H9 (cell line): ENCODE results near the gene ACBD6. TPM values are rescaled to one million over a fixed set of nuclear protein-coding genes. Genes with fewer than 3 reads are reported as not detected.

Experiments used
- DNase-seq: peaks from one replicate; pipeline ENCODE4 v3.0.0-alpha.2; 2017
- H2AFZ ChIP-seq: one replicate; pipeline ENCODE4 v1.6.1; 2013; ENCODE audit warnings: mild to moderate bottlenecking, low read length, control low read depth, moderate library complexity
- H2AK5ac ChIP-seq: 2 replicates; pipeline ENCODE4 v1.6.1; 2013; ENCODE audit warnings: low read length, control low read depth, mixed read lengths; ENCODE audit not compliant: insufficient read length
- H2BK120ac ChIP-seq: one replicate; pipeline ENCODE4 v1.6.1; 2013; ENCODE audit warnings: low read depth, mild to moderate bottlenecking, low read length, control low read depth, inconsistent platforms; ENCODE audit not compliant: poor library complexity, severe bottlenecking
- H2BK12ac ChIP-seq: 2 replicates; pipeline ENCODE4 v1.6.1; 2013; ENCODE audit warnings: low read length, control low read depth, mixed read lengths, low read depth; ENCODE audit not compliant: insufficient read length
- H2BK15ac ChIP-seq: 2 replicates; pipeline ENCODE4 v1.6.1; 2013; ENCODE audit warnings: low read depth, low read length, control low read depth
- H2BK20ac ChIP-seq: one replicate; pipeline ENCODE4 v1.6.1; 2013; ENCODE audit warnings: low read depth, mild to moderate bottlenecking, low read length, control low read depth, inconsistent platforms; ENCODE audit not compliant: poor library complexity, severe bottlenecking
- H2BK5ac ChIP-seq: 2 replicates; pipeline ENCODE4 v1.6.1; 2013; ENCODE audit warnings: low read length, control low read depth, mixed read lengths; ENCODE audit not compliant: insufficient read length
- H3K14ac ChIP-seq: 2 replicates; pipeline ENCODE4 v1.6.1; 2013; ENCODE audit warnings: low read length, control low read depth; ENCODE audit not compliant: insufficient read depth
- H3K18ac ChIP-seq: 2 replicates; pipeline ENCODE4 v1.6.1; 2013; ENCODE audit warnings: low read depth, mild to moderate bottlenecking, mixed read lengths, low read length, control low read depth; ENCODE audit not compliant: insufficient read length
- H3K23ac ChIP-seq: 2 replicates; pipeline ENCODE4 v1.6.1; 2013; ENCODE audit warnings: low read length, control low read depth, mixed read lengths, low read depth; ENCODE audit not compliant: insufficient read length
- H3K23me2 ChIP-seq: 2 replicates; pipeline ENCODE4 v1.6.1; 2013; ENCODE audit warnings: low read depth, mild to moderate bottlenecking, mixed read lengths, low read length, control low read depth; ENCODE audit not compliant: insufficient read length, poor library complexity, severe bottlenecking
- H3K27ac ChIP-seq: 2 replicates; pipeline ENCODE4 v1.5.1; 2013; ENCODE audit warnings: low read length, control low read depth, mixed read lengths, low read depth; ENCODE audit not compliant: insufficient read length
- H3K27me3 ChIP-seq: 2 replicates; pipeline ENCODE4 v1.6.1; 2013; ENCODE audit warnings: low read length, control low read depth, inconsistent platforms; ENCODE audit not compliant: insufficient read depth
- H3K4ac ChIP-seq: 2 replicates; pipeline ENCODE4 v1.6.1; 2013; ENCODE audit warnings: low read depth, mild to moderate bottlenecking, control low read depth, inconsistent platforms, low read length, moderate library complexity
- H3K4me1 ChIP-seq: 2 replicates; pipeline ENCODE4 v1.6.1; 2013; ENCODE audit warnings: low read length, control low read depth, inconsistent platforms; ENCODE audit not compliant: insufficient read depth
- H3K4me2 ChIP-seq: 2 replicates; pipeline ENCODE4 v1.6.1; 2013; ENCODE audit warnings: low read length, control low read depth, mixed read lengths; ENCODE audit not compliant: insufficient read length, insufficient read depth
- H3K56ac ChIP-seq: 2 replicates; pipeline ENCODE4 v1.6.1; 2013; ENCODE audit warnings: low read depth, mild to moderate bottlenecking, mixed read lengths, low read length, control low read depth; ENCODE audit not compliant: insufficient read length
- H3K79me1 ChIP-seq: 2 replicates; pipeline ENCODE4 v1.6.1; 2013; ENCODE audit warnings: low read depth, mild to moderate bottlenecking, moderate library complexity, low read length, control low read depth, inconsistent platforms; ENCODE audit not compliant: insufficient read depth, poor library complexity, severe bottlenecking
- H3K79me2 ChIP-seq: 2 replicates; pipeline ENCODE4 v1.6.1; 2013; ENCODE audit warnings: low read length, control low read depth, inconsistent platforms; ENCODE audit not compliant: insufficient read depth
- H3K9ac ChIP-seq: 2 replicates; pipeline ENCODE4 v1.6.1; 2013; ENCODE audit warnings: low read length, control low read depth, mixed read lengths; ENCODE audit not compliant: insufficient read length; ENCODE audit errors: extremely low read depth
- H3K9me3 ChIP-seq: one replicate; pipeline ENCODE4 v1.6.1; 2013; ENCODE audit warnings: low read depth, low read length, inconsistent platforms; ENCODE audit not compliant: control insufficient read depth
- H3T11ph ChIP-seq: one replicate; pipeline ENCODE4 v1.6.1; 2013; ENCODE audit warnings: mild to moderate bottlenecking, low read length, control low read depth, inconsistent platforms
- H4K20me1 ChIP-seq: one replicate; pipeline ENCODE4 v1.6.1; 2013; ENCODE audit not compliant: control insufficient read depth, insufficient read length, insufficient read depth
- H4K5ac ChIP-seq: 2 replicates; pipeline ENCODE4 v1.6.1; 2013; ENCODE audit warnings: low read depth, mild to moderate bottlenecking, mixed read lengths, low read length, control low read depth; ENCODE audit not compliant: insufficient read length
- H4K8ac ChIP-seq: replicated peaks from 2 replicates; pipeline ENCODE4 v1.6.1; 2013; ENCODE audit warnings: low read length, control low read depth, mixed read lengths, low read depth; ENCODE audit not compliant: insufficient read length
- H4K91ac ChIP-seq: 2 replicates; pipeline ENCODE4 v1.6.1; 2013; ENCODE audit warnings: low read depth, mild to moderate bottlenecking, moderate library complexity, mixed read lengths, low read length, control low read depth; ENCODE audit not compliant: insufficient read length
- H3K27ac Mint-ChIP-seq, 3 experiments: 2 replicates in 2 of 3; 3 replicates in 1 of 3; pipeline ENCODE4 v1.8.0; 2020 to 2021; ENCODE audit warnings: mixed read lengths in 3 of 3, mild to moderate bottlenecking in 1 of 3, moderate library complexity in 1 of 3
- H3K27me3 Mint-ChIP-seq: 2 replicates; pipeline ENCODE4 v1.8.0; 2021; ENCODE audit warnings: low read depth, mild to moderate bottlenecking, moderate library complexity, mixed read lengths
- H3K36me3 Mint-ChIP-seq, 3 experiments: 2 replicates in 2 of 3; 3 replicates in 1 of 3; pipeline ENCODE4 v1.8.0; 2020 to 2021; ENCODE audit warnings: low read depth in 3 of 3, mixed read lengths in 3 of 3; ENCODE audit not compliant: insufficient read depth in 1 of 3
- H3K4me1 Mint-ChIP-seq, 2 experiments: 2 replicates each; pipeline ENCODE4 v1.8.0; 2020; ENCODE audit warnings: mixed read lengths in 2 of 2
- H3K4me3 Mint-ChIP-seq, 2 experiments: 2 replicates in 1 of 2; 3 replicates in 1 of 2; pipeline ENCODE4 v1.8.0; 2020 to 2021; ENCODE audit warnings: mild to moderate bottlenecking in 2 of 2, mixed read lengths in 2 of 2, moderate library complexity in 1 of 2
- H3K9me3 Mint-ChIP-seq, 2 experiments: 2 replicates in 1 of 2; 3 replicates in 1 of 2; pipeline ENCODE4 v1.8.0; 2020; ENCODE audit warnings: mild to moderate bottlenecking in 2 of 2, mixed read lengths in 2 of 2, moderate library complexity in 1 of 2
- CTCF ChIP-seq: fragments of 200-600 bp; sonication (generic); conservative IDR thresholded peaks from 3 replicates; pipeline ENCODE4 v1.8.0; 2021; ENCODE audit warnings: antibody characterized with exemption, mild to moderate bottlenecking
- WGBS: extraction: QIAGEN DNeasy Blood & Tissue Kit; methylation state at CpG from one replicate; pipeline ENCODE4 v1.1.7; 2013; ENCODE audit warnings: missing lambda C conversion rate, low lambda C conversion rate, mixed read lengths; ENCODE audit not compliant: insufficient read length; ENCODE audit errors: extremely low coverage; 5-methylcytosine and 5-hydroxymethylcytosine counted together
- total RNA-seq: library from RNA; stranded (reverse); gene quantifications from 2 replicates; pipeline ENCODE4 v1.2.1, GENCODE V29; 2021

Gene ACBD6
- total RNA-seq, 1 experiment from 2014 or later = 51.4 TPM

DNA sequence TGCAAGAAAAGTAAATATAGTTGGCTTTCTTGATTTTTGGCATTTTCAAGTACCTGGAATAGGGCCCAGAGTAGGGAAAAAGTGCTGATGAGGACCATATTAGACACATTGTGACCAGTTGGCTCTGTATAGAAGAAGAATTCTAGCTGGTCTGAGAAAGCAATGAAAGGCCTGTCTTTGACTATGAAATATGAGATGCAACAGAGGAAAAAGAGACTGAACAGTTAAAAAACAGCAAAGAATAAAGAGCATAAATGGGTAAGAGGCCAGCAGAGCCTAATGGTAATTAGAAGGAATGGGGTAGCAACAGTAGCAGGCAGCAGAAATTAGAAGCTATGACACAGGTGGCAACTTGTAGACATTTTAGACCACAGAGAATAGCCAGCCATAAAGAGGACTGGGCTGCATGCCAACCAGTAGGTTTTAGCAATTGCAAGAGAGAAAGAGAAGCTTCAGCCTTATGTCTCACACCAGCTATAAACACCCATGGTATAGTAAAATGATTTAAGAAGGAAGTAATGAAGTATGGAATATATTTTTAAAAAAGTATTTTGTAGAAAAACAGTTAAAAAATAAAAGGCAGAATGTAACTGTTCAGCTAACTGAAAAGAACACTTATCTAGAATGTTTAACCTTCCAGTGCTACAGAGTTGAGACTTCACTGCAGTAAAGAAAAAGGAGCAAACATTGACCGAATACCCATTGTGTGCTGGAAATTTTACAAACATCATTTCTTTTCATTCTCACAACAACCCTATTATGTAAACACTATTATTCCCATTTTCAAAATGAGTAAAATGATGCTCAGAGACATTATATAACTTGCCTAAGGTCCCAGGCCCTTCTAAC is 158.2 kb downstream of the ACBD6 start:
- no peaks in the 10 kb centered on the region for H3K9me3 ChIP-seq
- H4K91ac ChIP-seq = no peak overlapping the region
- no peak overlapping the region for H3K18ac ChIP-seq
- H2BK5ac ChIP-seq = no peak overlapping the region
- H4K5ac ChIP-seq = no peak overlapping the region
- no peak overlapping the region for H3T11ph ChIP-seq
- no peak overlapping the region for H2BK12ac ChIP-seq
- no peak overlapping the region for H2BK20ac ChIP-seq
- no peak overlapping the region for H2AFZ ChIP-seq
- Mint-ChIP-seq H3K27me3 (no peaks in the 10 kb centered on the region), H3K27ac (no peak overlapping the region), H3K36me3 (no peaks in the 10 kb centered on the region), H3K4me3 (no peak overlapping the region), H3K9me3 (no peaks in the 10 kb centered on the region), H3K4me1 (no peaks in the 10 kb centered on the region)
- H3K4me1 ChIP-seq = no peaks in the 10 kb centered on the region
- H2BK120ac ChIP-seq = no peak overlapping the region
- no peak overlapping the region for H2AK5ac ChIP-seq
- no peak overlapping the region for H3K4me2 ChIP-seq
- no peak overlapping the region for H3K56ac ChIP-seq
- no peaks in the 10 kb centered on the region for H3K79me1 ChIP-seq
- no peaks in the 10 kb centered on the region for H3K27me3 ChIP-seq
- no peak overlapping the region for H3K23ac ChIP-seq
- no peaks in the 10 kb centered on the region for H4K20me1 ChIP-seq
- H3K79me2 ChIP-seq = no peaks in the 10 kb centered on the region
- H3K27ac ChIP-seq = no peak overlapping the region
- H2BK15ac ChIP-seq = no peak overlapping the region
- no CpG with 5 or more reads among the region's 1 CpG for WGBS
- DNase-seq = no peak
- no peaks in the 10 kb centered on the region for H3K23me2 ChIP-seq
- no peak overlapping the region for H4K8ac ChIP-seq
- no peak for TF ChIP-seq CTCF
- H3K4ac ChIP-seq = no peak overlapping the region
- H3K9ac ChIP-seq = no peak overlapping the region
- H3K14ac ChIP-seq = no peak overlapping the region
